GM18511 (cell line): ENCODE results near the gene CDH6.

Source experiments
- ATAC-seq: cut with Tn5 transposase; IDR thresholded peaks from one replicate; pipeline ENCODE4 v1.9.1; 2021; ENCODE audit warnings: mild to moderate bottlenecking, moderate library complexity; ENCODE audit not compliant: unreplicated experiment

CDH6 gene

DNA sequence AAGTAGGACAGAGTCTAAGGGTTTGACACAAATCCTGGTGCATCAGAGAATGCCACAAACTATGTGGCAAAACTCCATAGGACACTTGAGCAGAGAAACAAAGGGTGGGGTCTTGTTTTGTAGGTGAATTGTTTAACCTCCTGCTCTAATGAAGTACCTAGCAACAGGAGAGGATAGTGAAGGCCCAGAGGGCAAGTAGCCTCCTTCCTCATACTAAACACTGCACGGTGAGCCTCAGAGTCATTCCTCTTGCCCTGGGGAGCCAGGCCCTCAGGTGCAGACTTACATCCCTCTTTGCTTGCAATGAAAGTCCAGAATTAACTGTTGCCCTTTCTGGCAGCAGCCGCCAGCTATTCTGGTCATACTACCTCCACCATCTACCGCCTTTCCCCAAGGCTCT lies 172.3 kb downstream of the CDH6 start:
- no peak for ATAC-seq

DNA sequence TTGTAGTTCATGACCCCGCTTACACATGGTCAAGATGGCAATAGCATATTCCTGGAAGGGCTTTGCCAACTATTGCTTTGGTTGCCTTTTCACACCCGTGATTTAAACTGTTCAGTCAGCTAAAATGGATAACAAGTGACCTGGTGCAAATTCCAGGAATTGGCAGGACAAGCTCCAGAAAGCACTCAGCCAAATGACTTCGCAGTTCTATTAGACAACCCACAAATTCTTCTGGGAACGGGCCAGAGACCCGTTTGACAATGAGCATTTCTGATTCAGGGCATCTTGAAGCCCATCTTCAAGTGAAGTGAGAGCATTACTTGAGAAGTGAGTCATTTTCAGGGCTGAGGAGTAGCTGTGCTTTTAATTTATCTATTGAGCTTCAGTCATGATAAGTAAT lies 173.5 kb downstream of the CDH6 start:
- no peak for ATAC-seq

DNA sequence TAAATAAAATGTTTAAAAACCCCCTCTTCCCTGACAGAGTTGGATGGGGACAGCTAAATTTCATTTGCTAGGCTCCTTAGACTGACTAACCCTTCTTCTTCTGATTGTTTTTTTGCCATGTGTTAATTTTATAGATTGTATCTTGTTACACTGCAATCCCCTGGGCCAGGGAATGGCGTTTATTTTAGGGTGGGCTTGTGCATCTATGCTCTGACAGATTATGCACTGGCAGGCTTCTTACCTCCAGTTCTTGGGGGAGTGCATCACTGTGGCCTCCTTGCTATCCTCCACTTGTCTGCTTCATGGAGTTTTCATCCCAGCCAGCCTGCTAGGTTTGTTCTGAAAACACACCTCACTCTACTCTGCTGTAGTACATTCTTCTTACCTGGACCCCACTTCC lies 178.6 kb downstream of the CDH6 start:
- no peak for ATAC-seq

DNA sequence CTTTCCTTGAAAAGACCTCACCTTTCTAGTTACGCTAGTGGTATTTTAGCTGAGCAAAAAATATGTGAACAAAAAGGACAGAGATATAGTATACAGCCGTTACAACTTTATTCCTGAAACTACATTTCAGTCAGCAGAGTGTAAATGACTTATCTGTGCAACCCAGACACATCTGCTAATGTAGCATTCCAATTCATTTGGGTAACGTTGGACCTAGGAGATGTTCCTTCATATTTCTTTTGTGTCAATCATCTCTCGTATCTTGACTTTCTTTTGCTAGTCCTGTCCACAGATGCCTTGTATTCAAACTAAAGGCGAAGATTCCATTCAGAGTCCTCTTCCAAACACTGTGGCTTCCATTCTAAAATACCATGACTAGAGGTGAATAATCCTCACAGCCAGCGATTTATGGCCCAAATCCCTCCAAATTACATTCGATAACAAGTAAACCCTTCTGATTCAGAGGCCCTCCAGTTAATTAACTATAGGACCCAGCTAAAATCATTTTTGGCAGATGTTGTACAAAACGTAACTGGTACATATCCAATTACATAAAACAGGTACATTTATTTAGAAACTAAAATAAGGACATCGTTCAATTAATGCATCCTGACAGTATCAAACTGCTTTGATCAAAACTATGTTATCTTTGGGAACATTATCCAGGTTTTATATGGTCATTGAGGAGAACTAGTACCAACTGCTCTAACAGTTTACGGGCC lies 182.7 kb downstream of the CDH6 start:
- ATAC-seq: no peak

DNA sequence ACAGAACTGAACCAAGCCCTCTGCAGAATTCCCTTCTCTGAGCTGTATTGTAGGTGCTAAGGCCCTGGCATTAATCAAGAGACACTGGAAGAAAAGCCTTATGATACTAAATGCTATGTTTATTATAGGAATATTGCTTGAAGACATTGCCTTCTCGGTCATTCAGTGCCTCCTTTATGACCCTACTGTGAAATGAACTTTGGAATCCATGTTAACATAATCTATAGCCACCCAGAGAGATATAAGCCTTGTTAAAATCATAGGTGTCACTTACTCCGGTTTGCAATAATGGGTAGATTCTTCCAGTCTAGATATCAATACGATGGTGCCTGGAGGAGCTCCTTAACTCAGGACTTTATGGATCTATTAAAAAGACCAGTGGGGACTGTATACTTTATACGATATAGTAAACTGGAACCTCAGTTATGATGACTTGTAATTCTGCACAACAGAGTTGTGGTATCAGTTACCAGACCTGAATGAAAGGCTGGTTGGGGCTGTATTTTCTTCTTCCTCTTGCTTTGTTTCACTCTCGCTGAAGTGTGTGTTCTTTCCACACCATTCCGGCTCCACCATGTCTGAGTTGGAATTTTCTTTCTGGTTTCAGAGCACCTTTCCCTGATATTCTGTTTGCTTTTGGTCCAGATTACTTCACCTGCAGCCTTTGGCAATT lies 183.9 kb downstream of the CDH6 start:
- no peak for ATAC-seq

DNA sequence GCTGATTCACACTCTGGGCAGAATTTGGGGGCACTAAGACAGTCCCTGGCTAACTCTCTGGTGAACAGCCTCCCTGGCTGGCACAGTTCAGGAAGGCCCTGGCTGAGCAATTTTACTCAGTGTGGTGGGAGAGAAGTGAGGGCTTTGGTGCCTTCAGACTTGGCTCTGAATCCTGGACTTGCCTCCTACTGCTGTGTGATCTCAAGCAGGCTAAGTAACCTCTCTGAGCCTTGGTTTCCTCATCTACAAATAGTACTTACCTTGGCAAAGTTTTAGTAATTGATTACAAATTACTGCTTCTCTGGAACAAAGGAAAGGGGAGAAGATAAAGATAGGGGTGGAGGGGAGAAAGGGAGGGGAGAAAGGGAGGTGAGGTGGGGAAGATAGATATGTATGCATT lies 184.7 kb downstream of the CDH6 start:
- ATAC-seq: no peak
